ENCODE data around the gene EFCAB10.

- TF ChIP-seq CTCF (conservative IDR thresholded peaks at IDR 0.05; ENCODE audit: low read depth, low read length): no peak
- TF ChIP-seq EZH2 (IDR thresholded peaks at IDR 0.05; ENCODE audit: borderline replicate concordance, low read depth, low read length, poor library complexity, severe bottlenecking): no peak
These were observed 18.3 kb upstream of the EFCAB10 start for GRCh38 chr7:105599551-105599950.
